Ascending aorta (tissue), 2 donors: ENCODE results near the gene GRM8. TPM values are rescaled to one million over a fixed set of nuclear protein-coding genes. Genes with fewer than 3 reads are reported as not detected.

ENCODE experiments used
- DNase-seq, 2 donors: peaks; one replicate each; pipeline ENCODE4 v3.0.0-alpha.2; 2019; ENCODE audit warnings: low spot score in 2 of 2
- H3K27ac ChIP-seq, 2 donors: fragments of 200-600 bp; sonication (generic); one replicate each; pipeline ENCODE4 v1.5.1; 2016 to 2017; ENCODE audit warnings: mild to moderate bottlenecking in 1 of 2
- H3K27me3 ChIP-seq: fragments of 200-600 bp; sonication (generic); one replicate; pipeline ENCODE4 v1.5.1; 2017
- H3K36me3 ChIP-seq, 2 donors: fragments of 200-600 bp; sonication (generic); one replicate each; pipeline ENCODE4 v1.5.1; 2016
- H3K4me1 ChIP-seq, 2 donors: fragments of 200-600 bp; sonication (generic); one replicate each; pipeline ENCODE4 v1.5.1; 2016 to 2017; ENCODE audit warnings: mild to moderate bottlenecking in 1 of 2
- H3K4me3 ChIP-seq, 2 donors: fragments of 200-600 bp; sonication (generic); one replicate each; pipeline ENCODE4 v1.5.1; 2016 to 2017; ENCODE audit warnings: mild to moderate bottlenecking in 1 of 2
- H3K9me3 ChIP-seq, 2 donors: fragments of 200-600 bp; sonication (generic); one replicate each; pipeline ENCODE4 v1.5.1; 2016
- intact Hi-C: fragments of 100-400 bp; cut with DNase I; formaldehyde crosslinking; loops from one replicate; pipeline ENCODE4 v1.15.1; 2023
- total RNA-seq: library from RNA; depleted of rRNA; stranded (reverse); fragments of >200 nt; gene quantifications from one replicate; pipeline ENCODE4 v1.1.0, GENCODE V29; 2016
- TF ChIP-seq, protein P1 (sequence below), 3 experiments: fragments of 200-600 bp in 2 of 3; fragments of 450-650 bp in 1 of 3; sonication (generic) in 2 of 3; IDR thresholded peaks; one replicate each; pipeline ENCODE4 v1.5.1; 2016 to 2019; ENCODE audit warnings: antibody characterized with exemption in 3 of 3, mild to moderate bottlenecking in 1 of 3, moderate library complexity in 1 of 3

Gene GRM8
- total RNA-seq, 1 donor from 2014 or later = not detected

DNA sequence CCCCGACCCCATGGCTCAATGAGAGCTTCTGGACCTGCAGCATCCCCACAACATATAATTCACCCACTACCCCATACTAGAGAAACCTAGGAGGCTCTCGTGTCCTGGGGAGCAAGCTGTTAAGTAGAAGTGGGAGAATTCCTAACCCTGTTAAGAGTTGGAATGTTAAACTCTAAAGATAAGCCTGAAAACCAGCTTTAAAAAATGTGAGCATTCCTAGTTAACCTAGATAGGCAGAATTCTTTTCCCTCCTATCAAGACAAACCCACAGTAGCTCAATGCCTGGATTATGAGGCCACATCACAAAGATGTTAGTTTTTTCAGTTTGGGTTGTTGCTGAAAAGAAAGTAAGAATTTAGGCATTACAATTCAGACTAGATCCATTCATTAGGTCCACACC, 42.9 kb downstream of the GRM8 start:
- intact Hi-C loops = no loop called here
- no peaks in the 10 kb centered on the region for H3K9me3 ChIP-seq
- TF ChIP-seq, protein P1, sequence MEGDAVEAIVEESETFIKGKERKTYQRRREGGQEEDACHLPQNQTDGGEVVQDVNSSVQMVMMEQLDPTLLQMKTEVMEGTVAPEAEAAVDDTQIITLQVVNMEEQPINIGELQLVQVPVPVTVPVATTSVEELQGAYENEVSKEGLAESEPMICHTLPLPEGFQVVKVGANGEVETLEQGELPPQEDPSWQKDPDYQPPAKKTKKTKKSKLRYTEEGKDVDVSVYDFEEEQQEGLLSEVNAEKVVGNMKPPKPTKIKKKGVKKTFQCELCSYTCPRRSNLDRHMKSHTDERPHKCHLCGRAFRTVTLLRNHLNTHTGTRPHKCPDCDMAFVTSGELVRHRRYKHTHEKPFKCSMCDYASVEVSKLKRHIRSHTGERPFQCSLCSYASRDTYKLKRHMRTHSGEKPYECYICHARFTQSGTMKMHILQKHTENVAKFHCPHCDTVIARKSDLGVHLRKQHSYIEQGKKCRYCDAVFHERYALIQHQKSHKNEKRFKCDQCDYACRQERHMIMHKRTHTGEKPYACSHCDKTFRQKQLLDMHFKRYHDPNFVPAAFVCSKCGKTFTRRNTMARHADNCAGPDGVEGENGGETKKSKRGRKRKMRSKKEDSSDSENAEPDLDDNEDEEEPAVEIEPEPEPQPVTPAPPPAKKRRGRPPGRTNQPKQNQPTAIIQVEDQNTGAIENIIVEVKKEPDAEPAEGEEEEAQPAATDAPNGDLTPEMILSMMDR (IDR thresholded peaks at IDR 0.05) = no peak
- H3K4me3 ChIP-seq = no peak overlapping the region
- no peaks in the 10 kb centered on the region for H3K27me3 ChIP-seq
- DNase-seq = no peak
- no peaks in the 10 kb centered on the region for H3K36me3 ChIP-seq
- no peak overlapping the region for H3K27ac ChIP-seq
- H3K4me1 ChIP-seq = no peaks in the 10 kb centered on the region

DNA sequence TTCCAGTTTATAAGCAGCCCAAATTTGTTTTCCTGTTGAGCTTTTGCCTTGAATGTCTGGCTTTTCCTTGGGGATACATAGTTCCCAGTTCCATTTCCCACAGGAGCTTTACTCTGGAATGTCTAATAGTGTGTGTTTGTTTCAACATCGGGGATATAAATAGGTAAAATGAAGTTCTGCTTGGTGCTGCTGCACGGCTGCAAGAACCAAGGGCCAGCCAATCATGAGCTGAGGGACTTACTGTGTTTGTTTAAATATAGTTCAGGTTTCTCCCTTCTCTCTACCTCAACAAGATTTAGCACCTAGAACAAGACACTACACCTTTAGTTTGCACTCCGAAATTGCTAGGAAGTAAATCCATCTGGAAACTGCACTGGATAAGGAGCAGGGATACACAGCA, 43.9 kb downstream of the GRM8 start:
- no peak overlapping the region for H3K4me3 ChIP-seq
- H3K27ac ChIP-seq = no peak overlapping the region
- H3K36me3 ChIP-seq = no peaks in the 10 kb centered on the region
- TF ChIP-seq, protein P1 (IDR thresholded peaks at IDR 0.05) = no peak
- H3K9me3 ChIP-seq = no peaks in the 10 kb centered on the region
- no peaks in the 10 kb centered on the region for H3K4me1 ChIP-seq
- intact Hi-C loops = no loop called here
- DNase-seq = no peak
- H3K27me3 ChIP-seq = no peaks in the 10 kb centered on the region

DNA sequence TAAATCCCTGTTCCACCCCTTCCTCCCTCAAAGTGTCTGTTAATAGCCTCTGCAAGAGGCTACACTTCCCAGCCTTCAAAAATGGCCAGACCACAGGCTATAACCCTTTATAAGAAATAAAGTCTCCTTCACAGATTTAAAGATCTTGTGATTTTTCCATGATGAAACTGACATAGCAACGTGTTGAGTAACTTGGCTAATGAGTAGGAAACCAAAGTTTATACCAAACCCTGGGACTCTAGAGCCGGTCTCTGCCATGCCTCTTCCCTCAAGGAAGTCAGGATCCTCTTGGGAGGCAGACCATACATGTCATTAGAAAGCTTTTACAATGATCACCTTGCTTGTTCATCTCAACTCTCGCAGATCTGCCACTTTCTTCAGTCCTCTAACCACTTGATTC, 44.4 kb downstream of the GRM8 start:
- no peak for DNase-seq
- no peaks in the 10 kb centered on the region for H3K9me3 ChIP-seq
- TF ChIP-seq, protein P1 (IDR thresholded peaks at IDR 0.05) = no peak
- intact Hi-C loops = no loop called here
- no peak overlapping the region for H3K4me3 ChIP-seq
- H3K27ac ChIP-seq = no peak overlapping the region
- H3K36me3 ChIP-seq = no peaks in the 10 kb centered on the region
- no peaks in the 10 kb centered on the region for H3K4me1 ChIP-seq
- no peaks in the 10 kb centered on the region for H3K27me3 ChIP-seq

DNA sequence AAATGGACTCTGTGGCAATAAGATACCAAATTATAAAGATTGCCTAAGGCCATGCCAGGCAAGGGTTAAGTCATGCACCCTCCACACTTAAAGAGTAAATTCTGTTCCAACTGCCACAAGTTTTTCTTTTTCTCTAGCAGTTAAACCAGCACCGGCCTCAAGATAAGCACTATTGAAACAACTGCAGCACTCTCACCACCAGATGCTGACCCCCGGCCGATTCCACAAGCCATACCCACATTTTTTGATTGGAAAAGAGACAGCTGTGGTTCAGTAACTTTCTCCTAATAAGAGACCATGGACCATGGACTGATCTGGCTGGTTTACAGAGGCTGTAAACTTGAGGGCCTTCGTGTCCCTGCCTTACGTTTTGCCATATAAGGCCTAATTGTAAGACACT, 44.9 kb downstream of the GRM8 start:
- H3K27ac ChIP-seq = no peak overlapping the region
- no peaks in the 10 kb centered on the region for H3K4me1 ChIP-seq
- H3K9me3 ChIP-seq = no peaks in the 10 kb centered on the region
- H3K27me3 ChIP-seq = no peaks in the 10 kb centered on the region
- intact Hi-C loops = no loop called here
- no peak overlapping the region for H3K4me3 ChIP-seq
- DNase-seq = no peak
- H3K36me3 ChIP-seq = no peaks in the 10 kb centered on the region
- TF ChIP-seq, protein P1 (IDR thresholded peaks at IDR 0.05) = no peak

DNA sequence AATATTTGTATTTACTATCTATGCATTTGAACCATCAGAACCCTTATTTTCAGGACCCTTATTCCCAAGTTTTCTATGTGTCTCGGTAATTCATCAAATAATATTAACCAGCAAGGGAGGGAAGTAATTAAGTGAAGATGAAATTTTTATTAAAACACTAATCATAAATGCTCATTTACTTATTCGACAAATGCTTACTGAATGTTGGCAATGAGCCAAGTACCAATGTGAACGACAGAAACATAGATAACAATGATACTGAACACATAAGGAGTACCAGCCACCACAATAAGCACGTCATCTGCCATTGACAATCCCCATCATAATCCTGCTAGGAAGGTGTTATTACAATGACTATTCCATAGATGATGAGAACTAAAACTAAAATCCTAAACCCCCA, 45.5 kb downstream of the GRM8 start:
- H3K4me3 ChIP-seq = no peak overlapping the region
- H3K36me3 ChIP-seq = no peaks in the 10 kb centered on the region
- no peaks in the 10 kb centered on the region for H3K27me3 ChIP-seq
- no peaks in the 10 kb centered on the region for H3K9me3 ChIP-seq
- TF ChIP-seq, protein P1 (IDR thresholded peaks at IDR 0.05) = no peak
- intact Hi-C loops = no loop called here
- no peak overlapping the region for H3K27ac ChIP-seq
- no peaks in the 10 kb centered on the region for H3K4me1 ChIP-seq
- DNase-seq = no peak

DNA sequence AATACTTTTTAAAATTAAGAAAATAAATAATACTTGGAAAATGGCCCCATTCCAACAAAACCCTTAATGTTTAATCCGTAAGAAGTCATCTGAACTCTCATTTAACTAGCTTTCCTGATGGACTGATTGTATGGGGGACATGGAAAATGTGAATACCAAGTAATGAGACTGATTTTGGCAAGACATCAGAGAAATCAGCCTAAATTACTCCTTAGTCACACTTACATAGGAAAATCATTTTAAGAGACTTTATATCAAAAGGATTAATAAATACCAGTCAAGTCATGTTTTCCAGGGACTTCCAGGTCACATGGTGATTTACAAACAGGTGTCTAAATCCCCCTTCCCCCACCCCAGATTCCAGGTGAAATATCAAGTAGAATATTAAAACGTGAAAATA, 58.2 kb downstream of the GRM8 start:
- TF ChIP-seq, protein P1 (IDR thresholded peaks at IDR 0.05) = no peak
- intact Hi-C loops = no loop called here
- Histone ChIP-seq H3K27me3 (no peaks in the 10 kb centered on the region), H3K9me3 (no peaks in the 10 kb centered on the region), H3K27ac (no peak overlapping the region), H3K4me1 (no peaks in the 10 kb centered on the region), H3K36me3 (no peaks in the 10 kb centered on the region), H3K4me3 (no peak overlapping the region)
- no peak for DNase-seq
